Kidney (tissue), 14 donors: ENCODE results near the gene HIPK2. TPM values are rescaled to one million over a fixed set of nuclear protein-coding genes. Genes with fewer than 3 reads are reported as not detected.

ENCODE experiments used
- DNase-seq, 5 donors: peaks; one replicate each; pipeline ENCODE4 v3.0.0-alpha.2; 2013 to 2020
- FAIRE-seq: peaks from 2 replicates; lab custom pipeline; 2012; peaks lifted over from hg19 to GRCh38; lab: Jason Lieb, UNC
- H3K27ac ChIP-seq, 2 donors: one replicate each; pipeline ENCODE4 v1.7.0; 2013; ENCODE audit warnings: low read depth in 2 of 2, low read length in 2 of 2, inconsistent platforms in 1 of 2
- H3K27me3 ChIP-seq: one replicate; pipeline ENCODE4 v1.7.1; 2013; ENCODE audit warnings: low read length, inconsistent platforms; ENCODE audit not compliant: control insufficient read depth, insufficient read depth
- H3K36me3 ChIP-seq, 3 donors: one replicate each; pipeline versions ENCODE4 v1.7.0 to v1.7.1; 2013; ENCODE audit warnings: low read length in 3 of 3, control low read depth in 1 of 3, inconsistent platforms in 1 of 3; ENCODE audit not compliant: insufficient read depth in 3 of 3, control insufficient read depth in 2 of 3
- H3K4me1 ChIP-seq, 3 donors: one replicate each; pipeline versions ENCODE4 v1.7.0 to v1.7.1; 2013; ENCODE audit warnings: low read length in 3 of 3, inconsistent platforms in 1 of 3, low read depth in 1 of 3; ENCODE audit not compliant: control insufficient read depth in 2 of 3, insufficient read depth in 2 of 3
- H3K4me3 ChIP-seq, 3 donors: one replicate each; pipeline versions ENCODE4 v1.7.0 to v1.8.1; 2013; ENCODE audit warnings: low read length in 3 of 3, control low read depth in 1 of 3, inconsistent platforms in 1 of 3
- H3K9ac ChIP-seq, 3 donors: one replicate each; pipeline versions ENCODE4 v1.7.0 to v1.7.1; 2013; ENCODE audit warnings: low read length in 3 of 3, control low read depth in 1 of 3, inconsistent platforms in 1 of 3
- H3K9me3 ChIP-seq, 3 donors: one replicate each; pipeline versions ENCODE4 v1.7.0 to v1.7.1; 2013; ENCODE audit warnings: low read length in 3 of 3, control low read depth in 1 of 3, inconsistent platforms in 1 of 3; ENCODE audit not compliant: control insufficient read depth in 2 of 3, insufficient read depth in 1 of 3
- CTCF ChIP-seq: IDR thresholded peaks from 3 replicates; pipeline ENCODE4 v1.5.1; 2012; ENCODE audit warnings: mild to moderate bottlenecking, moderate library complexity, borderline replicate concordance; ENCODE audit not compliant: insufficient read depth; ENCODE audit errors: extremely low read depth
- intact Hi-C: fragments of 100-400 bp; cut with DNase I; formaldehyde crosslinking; loops from one replicate; pipeline ENCODE4 v1.11.1; 2022
- polyA plus RNA-seq: library from polyadenylated mRNA; stranded (reverse); fragments of 350-450 nt; fragmentation: Illumina TruSeq; extraction: RNeasy Lipid Tissue Mini Kit (QIAGEN cat#74804); gene quantifications from one replicate; pipeline ENCODE4 v1.2.3, GENCODE V29; 2014; ENCODE audit warnings: low read depth, low replicate concordance; ENCODE audit not compliant: insufficient read depth
- total RNA-seq: library from RNA; stranded (reverse); fragmentation: NEBNext Ultra II Directional; extraction: Animal tissue kit (Norgen Biotek cat#: 25700); gene quantifications from one replicate; pipeline ENCODE4 v1.2.1, GENCODE V29; 2021
- donor health status: control.
- donor health status: control.
- donor health status: control.
- donor health status: control.
- donor health status: control.
- donor health status: DM: yes; HTN: yes; CAD: no.
- donor health status: Normal renal cell carcinoma (clear cell type).

Gene HIPK2
- total and polyA plus RNA-seq, 2 donors from 2014 or later, result 9.6 to 153 TPM

- Histone ChIP-seq H3K27ac (no peak overlapping the region), H3K9me3 (no peaks in the 10 kb centered on the region), H3K36me3 (no peaks in the 10 kb centered on the region), H3K9ac (no peak overlapping the region), H3K4me3 (no peak overlapping the region), H3K4me1 (peaks cover 0 to 2% (median 0%) of the 10 kb centered on the region in 3 donors), H3K27me3 (peaks cover 6% of the 10 kb centered on the region)
- TF ChIP-seq CTCF, result no peak
- intact Hi-C loops, result no loop called here
- no peak for FAIRE-seq
- no peak for DNase-seq
These were observed 250.9 kb downstream of the HIPK2 start for GRCh38 chr7:139526578-139527544.

- H3K9ac ChIP-seq, result no peak overlapping the region
- H3K27me3 ChIP-seq, result peaks cover 6% of the 10 kb centered on the region
- H3K9me3 ChIP-seq, result no peaks in the 10 kb centered on the region
- TF ChIP-seq CTCF, result no peak
- intact Hi-C loops, result no loop called here
- H3K4me3 ChIP-seq, result no peak overlapping the region
- no peak for DNase-seq
- H3K36me3 ChIP-seq, result no peaks in the 10 kb centered on the region
- H3K4me1 ChIP-seq, result peaks cover 0 to 2% (median 0%) of the 10 kb centered on the region in 3 donors
- no peak for FAIRE-seq
- no peak overlapping the region for H3K27ac ChIP-seq
These were observed 252.0 kb downstream of the HIPK2 start for GRCh38 chr7:139525750-139526149.

GRCh38 chr7:139525239-139525638, 252.6 kb downstream of the HIPK2 start:
- peaks cover 6% of the 10 kb centered on the region for H3K27me3 ChIP-seq
- H3K9ac ChIP-seq, result no peak overlapping the region
- H3K36me3 ChIP-seq, result no peaks in the 10 kb centered on the region
- TF ChIP-seq CTCF, result no peak
- no peak for FAIRE-seq
- intact Hi-C loops, result no loop called here
- no peaks in the 10 kb centered on the region for H3K9me3 ChIP-seq
- DNase-seq, result no peak
- no peak overlapping the region for H3K4me3 ChIP-seq
- H3K27ac ChIP-seq, result no peak overlapping the region
- peaks cover 0 to 2% (median 0%) of the 10 kb centered on the region in 3 donors for H3K4me1 ChIP-seq
